Osteoblast (primary cell): Measurements from ENCODE around the gene FMOD. TPM values are rescaled to one million over a fixed set of nuclear protein-coding genes. Genes with fewer than 3 reads are reported as not detected.

Experiments
- DNase-seq: peaks from one replicate; pipeline ENCODE4 v3.0.0; 2011; ENCODE audit warnings: low spot score, mixed read lengths; ENCODE audit not compliant: insufficient read length; ENCODE audit errors: missing footprints
- H2AFZ ChIP-seq: 2 replicates; pipeline ENCODE4 v1.6.0; 2011; ENCODE audit warnings: mild to moderate bottlenecking, low read length
- H3K27ac ChIP-seq: 2 replicates; pipeline ENCODE4 v1.5.1; 2011; ENCODE audit warnings: mild to moderate bottlenecking, low read depth, low read length, moderate library complexity
- H3K27me3 ChIP-seq: 2 replicates; pipeline ENCODE4 v1.6.0; 2012; ENCODE audit warnings: mild to moderate bottlenecking, control low read depth, inconsistent platforms, low read length, moderate library complexity; ENCODE audit not compliant: insufficient read depth
- H3K36me3 ChIP-seq: 2 replicates; pipeline ENCODE4 v1.5.1; 2011; ENCODE audit warnings: mild to moderate bottlenecking, low read length, control low read depth, moderate library complexity; ENCODE audit not compliant: insufficient read depth
- H3K4me1 ChIP-seq: 2 replicates; pipeline ENCODE4 v1.5.1; 2011; ENCODE audit warnings: mild to moderate bottlenecking, low read length, control low read depth, moderate library complexity; ENCODE audit not compliant: insufficient read depth
- H3K4me2 ChIP-seq: 2 replicates; pipeline ENCODE4 v1.6.0; 2011; ENCODE audit warnings: mild to moderate bottlenecking, low read length; ENCODE audit not compliant: insufficient read depth
- H3K4me3 ChIP-seq: fragments of 200-600 bp; sonication (generic); 3 replicates; pipeline ENCODE4 v1.5.1; 2012; ENCODE audit warnings: mild to moderate bottlenecking, low read length, inconsistent platforms; ENCODE audit not compliant: insufficient read depth
- H3K79me2 ChIP-seq: 2 replicates; pipeline ENCODE4 v1.6.0; 2012; ENCODE audit warnings: mild to moderate bottlenecking, low read length, control low read depth, inconsistent platforms; ENCODE audit not compliant: insufficient read depth
- H3K9me3 ChIP-seq: 2 replicates; pipeline ENCODE4 v1.5.1; 2011; ENCODE audit warnings: low read depth, low read length, control low read depth
- H4K20me1 ChIP-seq: 2 replicates; pipeline ENCODE4 v1.6.0; 2012; ENCODE audit warnings: mild to moderate bottlenecking, low read length, control low read depth; ENCODE audit not compliant: insufficient read depth
- total RNA-seq: library from RNA; depleted of rRNA; stranded (reverse); fragments of >200 nt; gene quantifications from 2 replicates; pipeline ENCODE4 v1.2.3, GENCODE V29; 2012
- TF ChIP-seq, protein P1 (sequence below): IDR thresholded peaks from 2 replicates; pipeline ENCODE4 v1.5.1; 2011; ENCODE audit warnings: mild to moderate bottlenecking, low read depth, low read length, moderate library complexity; ENCODE audit errors: extremely low read depth

Gene FMOD
- total RNA-seq, 1 donor = 2.9 TPM

DNA sequence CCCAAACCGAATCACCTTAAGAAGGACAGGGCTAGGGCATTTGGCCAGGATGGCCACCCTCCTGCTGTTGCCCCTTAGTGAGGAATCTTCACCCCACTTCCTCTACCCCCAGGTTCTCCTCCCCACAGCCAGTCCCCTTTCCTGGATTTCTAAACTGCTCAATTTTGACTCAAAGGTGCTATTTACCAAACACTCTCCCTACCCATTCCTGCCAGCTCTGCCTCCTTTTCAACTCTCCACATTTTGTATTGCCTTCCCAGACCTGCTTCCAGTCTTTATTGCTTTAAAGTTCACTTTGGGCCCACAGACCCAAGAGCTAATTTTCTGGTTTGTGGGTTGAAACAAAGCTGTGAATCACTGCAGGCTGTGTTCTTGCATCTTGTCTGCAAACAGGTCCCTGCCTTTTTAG, 42.0 kb downstream of the FMOD start:
- TF ChIP-seq, protein P1, sequence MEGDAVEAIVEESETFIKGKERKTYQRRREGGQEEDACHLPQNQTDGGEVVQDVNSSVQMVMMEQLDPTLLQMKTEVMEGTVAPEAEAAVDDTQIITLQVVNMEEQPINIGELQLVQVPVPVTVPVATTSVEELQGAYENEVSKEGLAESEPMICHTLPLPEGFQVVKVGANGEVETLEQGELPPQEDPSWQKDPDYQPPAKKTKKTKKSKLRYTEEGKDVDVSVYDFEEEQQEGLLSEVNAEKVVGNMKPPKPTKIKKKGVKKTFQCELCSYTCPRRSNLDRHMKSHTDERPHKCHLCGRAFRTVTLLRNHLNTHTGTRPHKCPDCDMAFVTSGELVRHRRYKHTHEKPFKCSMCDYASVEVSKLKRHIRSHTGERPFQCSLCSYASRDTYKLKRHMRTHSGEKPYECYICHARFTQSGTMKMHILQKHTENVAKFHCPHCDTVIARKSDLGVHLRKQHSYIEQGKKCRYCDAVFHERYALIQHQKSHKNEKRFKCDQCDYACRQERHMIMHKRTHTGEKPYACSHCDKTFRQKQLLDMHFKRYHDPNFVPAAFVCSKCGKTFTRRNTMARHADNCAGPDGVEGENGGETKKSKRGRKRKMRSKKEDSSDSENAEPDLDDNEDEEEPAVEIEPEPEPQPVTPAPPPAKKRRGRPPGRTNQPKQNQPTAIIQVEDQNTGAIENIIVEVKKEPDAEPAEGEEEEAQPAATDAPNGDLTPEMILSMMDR = no peak
- peaks cover 12% of the 10 kb centered on the region for H3K4me1 ChIP-seq
- H3K36me3 ChIP-seq = no peaks in the 10 kb centered on the region
- H3K4me2 ChIP-seq = no peak overlapping the region
- peaks cover 9% of the 10 kb centered on the region for H3K79me2 ChIP-seq
- no peaks in the 10 kb centered on the region for H3K9me3 ChIP-seq
- H3K4me3 ChIP-seq = no peak overlapping the region
- DNase-seq = no peak
- no peak overlapping the region for H3K27ac ChIP-seq
- H3K27me3 ChIP-seq = no peaks in the 10 kb centered on the region
- peaks cover 27% of the 10 kb centered on the region for H4K20me1 ChIP-seq
- H2AFZ ChIP-seq = no peak overlapping the region

DNA sequence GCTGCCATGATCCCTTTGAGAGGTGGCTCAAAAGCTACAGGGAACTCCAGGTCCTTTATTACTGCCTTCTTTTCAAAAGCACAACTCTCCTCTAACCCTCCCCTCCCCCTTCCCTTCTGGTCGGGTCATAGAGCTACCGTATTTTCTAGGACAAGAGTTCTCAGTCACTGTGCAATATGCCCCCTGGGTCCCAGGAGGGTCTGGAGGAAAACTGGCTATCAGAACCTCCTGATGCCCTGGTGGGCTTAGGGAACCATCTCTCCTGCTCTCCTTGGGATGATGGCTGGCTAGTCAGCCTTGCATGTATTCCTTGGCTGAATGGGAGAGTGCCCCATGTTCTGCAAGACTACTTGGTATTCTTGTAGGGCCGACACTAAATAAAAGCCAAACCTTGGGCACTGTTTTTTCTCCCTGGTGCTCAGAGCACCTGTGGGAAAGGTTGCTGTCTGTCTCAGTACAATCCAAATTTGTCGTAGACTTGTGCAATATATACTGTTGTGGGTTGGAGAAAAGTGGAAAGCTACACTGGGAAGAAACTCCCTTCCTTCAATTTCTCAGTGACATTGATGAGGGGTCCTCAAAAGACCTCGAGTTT, 42.5 kb downstream of the FMOD start:
- TF ChIP-seq, protein P1 = no peak
- H3K27me3 ChIP-seq = no peaks in the 10 kb centered on the region
- H3K27ac ChIP-seq = no peak overlapping the region
- peaks cover 27% of the 10 kb centered on the region for H4K20me1 ChIP-seq
- no peak for DNase-seq
- no peak overlapping the region for H3K4me3 ChIP-seq
- no peak overlapping the region for H2AFZ ChIP-seq
- H3K9me3 ChIP-seq = no peaks in the 10 kb centered on the region
- H3K4me1 ChIP-seq = peaks cover 12% of the 10 kb centered on the region
- H3K36me3 ChIP-seq = no peaks in the 10 kb centered on the region
- H3K79me2 ChIP-seq = peaks cover 9% of the 10 kb centered on the region
- no peak overlapping the region for H3K4me2 ChIP-seq

DNA sequence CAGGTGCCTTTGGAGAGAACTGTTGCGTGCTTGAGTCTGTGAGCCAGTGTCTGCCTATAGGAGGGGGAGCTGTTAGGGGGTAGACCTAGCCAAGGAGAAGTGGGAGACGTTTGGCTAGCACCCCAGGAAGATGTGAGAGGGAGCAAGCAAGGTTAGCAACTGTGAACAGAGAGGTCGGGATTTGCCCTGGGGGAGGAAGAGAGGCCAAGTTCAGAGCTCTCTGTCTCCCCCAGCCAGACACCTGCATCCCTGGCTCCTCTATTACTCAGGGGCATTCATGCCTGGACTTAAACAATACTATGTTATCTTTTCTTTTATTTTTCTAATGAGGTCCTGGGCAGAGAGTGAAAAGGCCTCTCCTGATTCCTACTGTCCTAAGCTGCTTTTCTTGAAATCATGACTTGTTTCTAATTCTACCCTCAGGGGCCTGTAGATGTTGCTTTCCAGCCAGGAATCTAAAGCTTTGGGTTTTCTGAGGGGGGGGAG, 43.2 kb downstream of the FMOD start:
- Histone ChIP-seq H3K4me2 (no peak overlapping the region), H3K27me3 (no peaks in the 10 kb centered on the region), H3K27ac (no peak overlapping the region), H3K4me3 (no peak overlapping the region), H2AFZ (no peak overlapping the region), H3K4me1 (peaks cover 12% of the 10 kb centered on the region), H3K36me3 (no peaks in the 10 kb centered on the region), H3K79me2 (peaks cover 9% of the 10 kb centered on the region), H3K9me3 (no peaks in the 10 kb centered on the region), H4K20me1 (peaks cover 27% of the 10 kb centered on the region)
- no peak for DNase-seq
- TF ChIP-seq, protein P1 = no peak

DNA sequence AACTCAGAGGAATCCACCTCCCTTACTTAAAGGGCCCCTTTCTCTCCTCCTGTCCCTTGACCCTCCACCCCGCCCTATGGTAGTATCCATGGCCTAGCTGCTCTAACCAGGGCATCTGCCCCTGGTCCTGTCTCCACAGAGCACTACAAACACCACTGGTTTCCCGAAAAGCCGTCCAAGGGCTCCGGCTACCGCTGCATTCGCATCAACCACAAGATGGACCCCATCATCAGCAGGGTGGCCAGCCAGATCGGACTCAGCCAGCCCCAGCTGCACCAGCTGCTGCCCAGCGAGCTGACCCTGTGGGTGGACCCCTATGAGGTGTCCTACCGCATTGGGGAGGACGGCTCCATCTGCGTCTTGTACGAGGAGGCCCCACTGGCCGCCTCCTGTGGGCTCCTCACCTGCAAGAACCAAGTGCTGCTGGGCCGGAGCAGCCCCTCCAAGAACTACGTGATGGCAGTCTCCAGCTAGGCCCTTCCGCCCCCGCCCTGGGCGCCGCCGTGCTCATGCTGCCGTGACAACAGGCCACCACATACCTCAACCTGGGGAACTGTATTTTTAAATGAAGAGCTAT, 43.9 kb downstream of the FMOD start:
- no peak overlapping the region for H3K27ac ChIP-seq
- TF ChIP-seq, protein P1 = no peak
- no peak overlapping the region for H2AFZ ChIP-seq
- peak overlapping the region; percentile 88 for H3K4me3 ChIP-seq
- H3K4me1 ChIP-seq = peaks cover 12% of the 10 kb centered on the region
- no peaks in the 10 kb centered on the region for H3K9me3 ChIP-seq
- DNase-seq = no peak
- no peaks in the 10 kb centered on the region for H3K27me3 ChIP-seq
- H3K36me3 ChIP-seq = no peaks in the 10 kb centered on the region
- H3K79me2 ChIP-seq = peaks cover 9% of the 10 kb centered on the region
- H4K20me1 ChIP-seq = peaks cover 27% of the 10 kb centered on the region
- H3K4me2 ChIP-seq = peak overlapping the region; percentile 85
